Epithelial cell of proximal tubule (primary cell): ENCODE results near the gene TOP3B. TPM values are rescaled to one million over a fixed set of nuclear protein-coding genes. Genes with fewer than 3 reads are reported as not detected.

Experiments used
- DNase-seq: peaks from one replicate; pipeline ENCODE4 v3.0.0-alpha.2; 2011; ENCODE audit warnings: low read depth
- H3K4me3 ChIP-seq: 2 replicates; pipeline ENCODE4 v1.5.1; 2011; ENCODE audit warnings: low read depth, mild to moderate bottlenecking, low read length
- total RNA-seq: library from RNA; depleted of rRNA; stranded (reverse); fragments of >200 nt; gene quantifications from 2 replicates; pipeline ENCODE4 v1.2.3, GENCODE V29; 2015
- TF ChIP-seq, protein P1 (sequence below): conservative IDR thresholded peaks from 2 replicates; pipeline ENCODE4 v1.5.1; 2012; ENCODE audit warnings: low read depth, mild to moderate bottlenecking, low read length

Gene TOP3B
- total RNA-seq, 1 donor from 2014 or later = 27.9 TPM

GRCh38 chr22:22019659-22020424, 37.3 kb upstream of the TOP3B start:
- DNase-seq = no peak
- no peak overlapping the region for H3K4me3 ChIP-seq
- TF ChIP-seq, protein P1, sequence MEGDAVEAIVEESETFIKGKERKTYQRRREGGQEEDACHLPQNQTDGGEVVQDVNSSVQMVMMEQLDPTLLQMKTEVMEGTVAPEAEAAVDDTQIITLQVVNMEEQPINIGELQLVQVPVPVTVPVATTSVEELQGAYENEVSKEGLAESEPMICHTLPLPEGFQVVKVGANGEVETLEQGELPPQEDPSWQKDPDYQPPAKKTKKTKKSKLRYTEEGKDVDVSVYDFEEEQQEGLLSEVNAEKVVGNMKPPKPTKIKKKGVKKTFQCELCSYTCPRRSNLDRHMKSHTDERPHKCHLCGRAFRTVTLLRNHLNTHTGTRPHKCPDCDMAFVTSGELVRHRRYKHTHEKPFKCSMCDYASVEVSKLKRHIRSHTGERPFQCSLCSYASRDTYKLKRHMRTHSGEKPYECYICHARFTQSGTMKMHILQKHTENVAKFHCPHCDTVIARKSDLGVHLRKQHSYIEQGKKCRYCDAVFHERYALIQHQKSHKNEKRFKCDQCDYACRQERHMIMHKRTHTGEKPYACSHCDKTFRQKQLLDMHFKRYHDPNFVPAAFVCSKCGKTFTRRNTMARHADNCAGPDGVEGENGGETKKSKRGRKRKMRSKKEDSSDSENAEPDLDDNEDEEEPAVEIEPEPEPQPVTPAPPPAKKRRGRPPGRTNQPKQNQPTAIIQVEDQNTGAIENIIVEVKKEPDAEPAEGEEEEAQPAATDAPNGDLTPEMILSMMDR = no peak

- H3K4me3 ChIP-seq = no peak overlapping the region
- DNase-seq = no peak
- TF ChIP-seq, protein P1 = no peak
These were observed 36.5 kb upstream of the TOP3B start for GRCh38 chr22:22018825-22019658.

- no peak overlapping the region for H3K4me3 ChIP-seq
- TF ChIP-seq, protein P1 = no peak
- DNase-seq = no peak
These were observed 33.0 kb upstream of the TOP3B start for GRCh38 chr22:22015631-22016030.

DNA sequence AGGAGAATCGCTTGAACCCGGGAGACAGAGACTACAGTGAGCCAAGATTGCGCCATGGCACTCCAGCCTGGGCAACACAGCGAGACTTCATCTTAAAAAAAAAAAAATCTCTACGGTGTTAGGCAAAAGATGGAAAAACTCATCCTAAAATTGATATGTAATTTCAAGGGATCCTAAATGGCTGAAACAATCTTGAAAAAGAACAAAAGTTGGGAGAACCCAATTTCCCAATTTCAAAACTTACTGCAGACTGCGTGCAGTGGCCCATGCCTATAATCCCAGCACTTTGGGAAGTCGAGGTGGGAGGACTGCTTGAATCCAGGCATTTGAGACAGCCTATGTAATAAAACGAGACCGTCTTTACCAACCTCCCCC, 31.7 kb upstream of the TOP3B start:
- H3K4me3 ChIP-seq = no peak overlapping the region
- TF ChIP-seq, protein P1 = no peak
- no peak for DNase-seq

DNA sequence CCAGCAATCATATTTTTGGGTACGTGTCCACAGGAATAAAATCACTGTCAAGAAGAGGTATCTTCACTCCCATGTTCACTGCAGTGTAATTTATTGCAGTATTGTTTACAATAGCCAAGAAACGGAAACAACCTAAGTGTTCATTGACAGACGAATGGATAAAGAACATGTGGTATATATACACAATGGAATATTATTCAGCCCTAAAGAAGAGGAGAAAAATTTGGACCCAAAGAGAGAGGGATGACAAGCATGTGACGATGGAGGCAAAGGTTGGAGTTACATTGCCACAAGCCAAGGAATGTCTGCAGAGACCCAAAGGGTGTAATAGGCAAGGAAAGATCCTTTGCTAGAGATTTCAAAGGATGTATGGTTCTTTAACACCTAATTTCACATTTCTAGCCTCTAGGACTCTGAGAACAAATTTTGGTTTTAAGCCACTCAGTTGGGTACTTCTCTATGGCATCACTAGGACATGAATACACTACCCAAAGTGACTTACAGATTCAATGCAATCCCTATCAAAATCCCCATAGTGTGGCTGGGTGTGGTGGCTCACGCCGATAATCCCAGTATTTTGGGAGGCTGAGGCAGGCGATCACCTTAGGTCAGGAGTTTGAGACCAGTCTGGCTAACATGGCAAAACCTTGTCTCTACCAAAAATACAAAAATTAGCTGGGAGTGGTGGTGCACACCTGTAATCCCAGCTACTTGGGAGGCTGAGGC, 31.1 kb upstream of the TOP3B start:
- TF ChIP-seq, protein P1 = no peak
- no peak for DNase-seq
- H3K4me3 ChIP-seq = no peak overlapping the region

- H3K4me3 ChIP-seq = no peak overlapping the region
- TF ChIP-seq, protein P1 = no peak
- DNase-seq = no peak
These were observed 29.4 kb upstream of the TOP3B start for GRCh38 chr22:22011964-22012363.
